ENCODE measurements around the gene PRDM11.

Gene PRDM11

GRCh38 chr11:45157247-45158209 is 11.1 kb downstream of the PRDM11 start:
- DNase-seq (ENCODE audit: low spot score): no peak

GRCh38 chr11:45158210-45158731 is 11.8 kb downstream of the PRDM11 start:
- DNase-seq (ENCODE audit: low spot score): no peak

DNA sequence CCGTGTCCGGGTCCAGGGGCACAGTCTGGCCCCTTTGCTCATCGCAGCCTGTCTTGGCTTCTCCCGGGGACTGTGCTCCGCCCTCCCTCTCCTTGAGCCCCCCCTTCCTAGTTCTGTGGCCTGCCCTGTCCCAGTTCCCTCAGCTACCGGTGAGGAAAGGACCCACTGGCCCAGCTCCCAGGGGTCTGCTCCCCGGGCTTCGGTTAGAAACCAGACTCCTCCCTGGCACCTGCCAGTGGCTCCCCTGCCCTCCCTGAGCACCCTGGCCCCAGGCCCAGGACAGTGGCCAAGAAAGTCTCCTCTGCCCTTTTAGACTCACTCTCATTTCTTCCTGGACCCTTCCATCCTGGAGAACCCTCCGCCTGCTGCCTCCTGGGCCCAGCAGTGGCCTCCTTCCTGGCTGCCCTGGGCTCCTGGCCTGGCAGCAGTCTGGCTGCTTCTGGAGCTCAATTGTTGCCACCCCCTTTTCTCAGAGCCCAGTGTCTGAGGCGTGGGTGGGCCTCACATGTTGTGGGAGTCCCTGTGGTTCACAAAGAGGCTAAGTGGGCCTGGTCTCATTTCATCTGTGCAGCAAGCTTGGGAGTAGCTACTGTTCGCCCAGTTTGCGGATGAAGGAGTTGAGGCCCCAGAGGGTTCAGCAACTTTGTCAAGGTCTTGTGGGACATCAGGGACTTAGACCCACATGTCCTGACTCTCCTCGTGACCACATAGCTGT is 12.6 kb downstream of the PRDM11 start:
- no peak for DNase-seq (ENCODE audit: low spot score)

- DNase-seq (ENCODE audit: low spot score): no peak
These were observed 13.4 kb downstream of the PRDM11 start for GRCh38 chr11:45159781-45160365.

- DNase-seq (ENCODE audit: low spot score): no peak
These were observed 15.0 kb downstream of the PRDM11 start for GRCh38 chr11:45161252-45162063.

DNA sequence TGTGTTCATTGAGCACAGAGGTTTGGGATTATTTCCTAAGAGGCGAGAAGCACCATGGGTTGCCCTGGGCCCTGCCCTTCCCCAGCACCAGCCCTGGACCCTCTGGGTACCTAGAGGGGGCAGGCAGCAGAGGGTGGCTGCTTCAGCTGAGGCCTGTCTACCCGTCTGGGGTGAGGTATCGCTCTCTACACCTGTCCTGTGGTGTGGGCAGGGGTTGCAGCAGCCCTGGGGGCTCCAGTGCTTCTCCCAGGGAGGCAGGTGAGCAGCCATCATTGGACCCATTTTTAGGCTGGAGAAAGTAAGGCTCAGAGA is 15.6 kb downstream of the PRDM11 start:
- no peak for DNase-seq (ENCODE audit: low spot score)

DNA sequence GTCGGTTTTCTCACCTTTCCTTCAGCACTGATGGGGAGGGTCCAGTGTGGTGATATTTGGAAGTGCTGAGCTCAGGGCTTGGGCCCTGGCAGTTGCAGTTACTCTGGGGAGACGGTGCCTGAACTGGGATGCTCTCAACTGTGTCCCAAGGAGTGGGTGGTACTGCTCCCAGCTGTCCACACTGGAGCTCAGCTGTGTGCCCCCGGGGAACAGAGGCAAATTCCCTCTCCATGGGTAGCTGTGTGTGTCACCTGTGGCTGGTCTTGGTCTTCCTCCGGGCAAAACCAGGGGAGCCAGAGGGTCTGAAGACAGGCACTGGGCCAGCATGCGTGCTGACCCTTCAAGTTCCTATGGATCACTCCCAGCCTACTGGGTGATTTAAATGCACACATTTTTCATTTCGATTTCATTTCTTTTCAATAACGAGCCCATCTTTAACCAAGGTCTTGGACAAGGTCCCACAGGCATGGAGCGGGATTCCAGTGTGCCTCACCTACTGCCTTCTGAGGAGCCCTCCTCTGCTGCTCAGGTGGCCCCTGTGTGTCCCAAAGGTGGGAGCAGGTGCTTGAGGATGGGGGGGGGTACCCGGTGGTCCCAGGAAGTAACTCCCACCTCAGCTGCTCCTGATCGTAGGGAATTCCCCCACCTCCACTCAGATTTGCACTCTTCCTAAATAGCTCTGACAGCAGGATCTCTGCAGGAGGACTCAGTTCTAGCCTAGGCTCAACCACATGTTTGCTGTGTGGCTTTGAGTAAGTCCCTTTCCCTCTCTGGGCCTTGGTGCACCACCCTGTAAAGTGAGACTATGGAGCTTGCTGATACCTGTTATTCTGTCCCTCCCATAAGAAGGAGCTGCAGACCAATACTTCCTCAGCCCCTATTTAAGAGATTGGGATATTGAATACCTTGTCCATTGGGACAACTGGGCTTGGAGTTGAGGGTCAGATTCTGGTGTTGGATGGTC is 16.8 kb downstream of the PRDM11 start:
- DNase-seq (ENCODE audit: low spot score): no peak

DNA sequence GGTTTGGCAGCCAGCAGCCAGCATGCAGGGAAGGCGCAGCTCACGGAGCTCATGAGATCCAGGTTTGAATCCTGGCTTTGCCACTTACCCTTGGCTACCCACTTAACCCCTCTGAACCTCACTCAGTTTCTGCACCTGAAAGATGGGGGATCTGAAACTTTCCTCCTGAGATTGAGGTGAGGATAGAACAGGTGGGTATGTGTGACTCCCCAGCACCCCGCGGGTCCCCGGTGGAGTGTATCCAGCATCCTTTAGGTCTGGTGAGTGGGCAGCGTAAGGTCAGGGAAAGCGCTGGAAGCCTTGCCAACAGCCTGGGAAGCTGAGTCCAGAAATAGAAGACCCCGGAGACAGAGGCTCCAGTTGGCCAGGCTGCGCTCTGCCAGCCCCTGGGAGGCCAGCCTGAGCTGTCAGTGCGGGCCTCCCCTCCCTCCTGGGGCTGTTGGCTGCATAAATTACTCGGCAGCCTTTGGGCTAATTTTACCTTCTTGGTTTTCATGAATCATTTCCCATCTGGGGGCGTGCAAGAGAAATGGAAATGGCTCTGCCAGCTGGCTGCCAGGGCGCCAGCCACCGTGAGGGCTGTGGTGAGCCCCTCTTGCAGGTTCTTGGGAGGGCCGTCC is 17.6 kb downstream of the PRDM11 start:
- DNase-seq (ENCODE audit: low spot score): no peak

DNA sequence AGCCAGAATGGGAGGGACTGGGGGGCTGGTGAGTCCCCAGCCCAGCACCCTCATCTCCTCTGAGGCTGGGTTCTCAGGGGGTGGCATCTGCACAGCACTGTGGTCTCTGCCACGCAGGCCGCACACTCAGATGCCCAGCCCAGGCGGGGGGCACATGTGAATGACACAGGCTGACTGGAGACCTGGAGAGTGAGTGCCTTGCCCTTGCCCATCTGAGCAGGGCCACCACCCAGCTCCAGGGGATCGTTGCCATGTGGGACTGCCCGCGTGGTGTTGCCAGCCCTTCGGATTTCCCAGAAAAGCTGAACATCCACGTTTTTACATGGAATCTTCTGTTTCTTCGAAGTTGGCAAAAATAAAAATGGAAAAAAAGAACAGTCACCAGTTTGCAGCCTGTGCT is 18.9 kb downstream of the PRDM11 start:
- no peak for DNase-seq (ENCODE audit: low spot score)

- DNase-seq (ENCODE audit: low spot score): no peak
These were observed 19.6 kb downstream of the PRDM11 start for GRCh38 chr11:45165806-45166603.

GRCh38 chr11:45166604-45166897 is 20.1 kb downstream of the PRDM11 start:
- DNase-seq (ENCODE audit: low spot score): no peak

- no peak for DNase-seq (ENCODE audit: low spot score)
These were observed 20.8 kb downstream of the PRDM11 start for GRCh38 chr11:45167283-45167682.

DNA sequence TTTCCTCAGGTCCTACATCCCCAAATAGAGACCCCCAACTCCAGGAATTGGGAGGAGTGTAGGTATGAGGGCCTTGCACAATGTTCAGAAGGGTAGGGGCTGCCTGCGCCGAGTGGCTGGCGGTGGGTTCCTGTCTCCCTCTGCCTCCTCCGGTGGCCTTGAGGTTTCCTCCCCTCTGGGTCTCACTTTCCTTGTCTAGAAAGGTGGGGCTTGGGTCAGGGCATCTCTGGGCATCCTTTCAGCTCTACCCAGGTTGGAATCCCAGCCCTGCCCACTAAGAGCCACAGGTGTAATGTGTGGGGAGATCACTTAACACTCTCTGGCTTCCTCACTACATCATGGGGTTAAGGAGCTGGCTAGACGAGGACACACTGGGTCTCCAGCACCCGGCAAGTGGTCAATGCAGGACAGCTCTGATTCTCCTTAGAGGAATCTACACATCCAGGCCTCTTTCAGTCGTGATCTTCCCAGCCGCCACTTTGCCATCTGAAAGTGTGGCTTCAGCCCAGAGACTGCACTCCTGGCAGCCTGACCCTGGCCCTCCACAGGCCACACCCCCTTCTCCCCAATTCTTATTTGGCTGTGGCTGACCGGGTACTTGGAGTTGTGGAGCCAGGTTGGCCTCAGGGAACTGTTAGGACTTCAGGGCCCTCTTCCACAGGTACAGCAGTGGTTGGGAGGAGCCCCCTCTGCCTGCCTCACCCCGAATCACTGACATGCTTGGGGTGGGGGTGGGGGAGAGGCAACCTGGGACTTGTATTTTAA is 22.1 kb downstream of the PRDM11 start:
- no peak for DNase-seq (ENCODE audit: low spot score)

- DNase-seq (ENCODE audit: low spot score): no peak
These were observed 23.1 kb downstream of the PRDM11 start for GRCh38 chr11:45169310-45170072.

- DNase-seq (ENCODE audit: low spot score): no peak
These were observed 24.0 kb downstream of the PRDM11 start for GRCh38 chr11:45170484-45170883.

- DNase-seq (ENCODE audit: low spot score): no peak
These were observed 25.1 kb downstream of the PRDM11 start for GRCh38 chr11:45171550-45171949.

DNA sequence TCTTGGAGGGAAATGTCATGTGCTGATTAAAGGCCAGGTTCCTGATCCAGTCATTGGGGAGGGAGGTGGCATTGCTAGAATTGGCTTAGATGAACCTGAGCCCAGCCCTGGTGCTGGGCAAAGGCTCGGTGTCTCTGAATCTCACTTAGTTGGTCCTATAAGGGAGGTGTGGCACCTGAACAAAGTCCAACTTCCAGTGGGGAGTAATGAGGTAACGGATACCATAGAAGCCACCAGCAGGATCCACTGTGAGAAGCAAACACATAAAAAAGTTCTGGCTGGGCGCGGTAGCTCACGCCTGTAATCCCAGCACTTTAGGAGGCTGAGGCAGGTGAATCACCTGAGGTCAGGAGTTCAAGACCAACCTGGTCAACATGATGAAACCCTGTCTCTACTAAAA is 26.6 kb downstream of the PRDM11 start:
- DNase-seq (ENCODE audit: low spot score): no peak
